B cell (primary cell): ENCODE data around the gene RASA3.

ENCODE experiments used
- EZH2 ChIP-seq: IDR thresholded peaks from 2 replicates; pipeline ENCODE4 v1.6.1; 2012; ENCODE audit warnings: borderline replicate concordance, low read depth, mild to moderate bottlenecking, moderate library complexity, low read length; ENCODE audit not compliant: insufficient read depth, poor library complexity, severe bottlenecking
- TF ChIP-seq, protein P1 (sequence below): fragments of 200-600 bp; IDR thresholded peaks from one replicate; pipeline ENCODE4 v1.8.0; 2022; ENCODE audit warnings: antibody characterized with exemption, mild to moderate bottlenecking

- TF ChIP-seq, protein P1, sequence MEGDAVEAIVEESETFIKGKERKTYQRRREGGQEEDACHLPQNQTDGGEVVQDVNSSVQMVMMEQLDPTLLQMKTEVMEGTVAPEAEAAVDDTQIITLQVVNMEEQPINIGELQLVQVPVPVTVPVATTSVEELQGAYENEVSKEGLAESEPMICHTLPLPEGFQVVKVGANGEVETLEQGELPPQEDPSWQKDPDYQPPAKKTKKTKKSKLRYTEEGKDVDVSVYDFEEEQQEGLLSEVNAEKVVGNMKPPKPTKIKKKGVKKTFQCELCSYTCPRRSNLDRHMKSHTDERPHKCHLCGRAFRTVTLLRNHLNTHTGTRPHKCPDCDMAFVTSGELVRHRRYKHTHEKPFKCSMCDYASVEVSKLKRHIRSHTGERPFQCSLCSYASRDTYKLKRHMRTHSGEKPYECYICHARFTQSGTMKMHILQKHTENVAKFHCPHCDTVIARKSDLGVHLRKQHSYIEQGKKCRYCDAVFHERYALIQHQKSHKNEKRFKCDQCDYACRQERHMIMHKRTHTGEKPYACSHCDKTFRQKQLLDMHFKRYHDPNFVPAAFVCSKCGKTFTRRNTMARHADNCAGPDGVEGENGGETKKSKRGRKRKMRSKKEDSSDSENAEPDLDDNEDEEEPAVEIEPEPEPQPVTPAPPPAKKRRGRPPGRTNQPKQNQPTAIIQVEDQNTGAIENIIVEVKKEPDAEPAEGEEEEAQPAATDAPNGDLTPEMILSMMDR, result no peak
- no peak for TF ChIP-seq EZH2
These were observed 155.4 kb downstream of the RASA3 start for GRCh38 chr13:113976711-113977684.
